ENCODE data around the gene LAG3.
"Not testable (repeated sequence)": the region's sequence is repeated elsewhere in the genome, so short reads cannot be mapped to it uniquely, and the experiment has no call there.

The LAG3 gene

DNA sequence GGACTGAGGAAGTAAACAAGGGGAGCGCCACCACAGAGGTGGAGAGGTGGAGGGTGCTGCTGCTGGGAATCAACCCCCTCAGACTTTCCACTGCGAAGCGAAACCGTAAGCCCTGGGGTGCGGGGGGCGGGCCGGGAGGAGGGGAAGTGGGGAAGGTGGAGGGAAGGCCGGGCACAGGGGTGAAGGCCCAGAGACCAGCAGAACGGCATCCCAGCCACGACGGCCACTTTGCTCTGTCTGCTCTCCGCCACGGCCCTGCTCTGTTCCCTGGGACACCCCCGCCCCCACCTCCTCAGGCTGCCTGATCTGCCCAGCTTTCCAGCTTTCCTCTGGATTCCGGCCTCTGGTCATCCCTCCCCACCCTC, at the start of gene LAG3:
Gene LAG3 (plus strand): TSS at position 190 of the 365 bp plus-strand sequence. CDS start 333 bp downstream, outside the sequence.
- DNase-seq: no peak

GRCh38 chr12:6722863-6723262, 49.5 kb upstream of the LAG3 start:
- no peak for DNase-seq

GRCh38 chr12:6723607-6724408, 48.5 kb upstream of the LAG3 start, which contains the start of gene COPS7A:
COPS7A (plus strand) TSS chr12:6724046; CDS start chr12:6724657, 611 bp downstream.
- peak; percentile 89 for DNase-seq

DNA sequence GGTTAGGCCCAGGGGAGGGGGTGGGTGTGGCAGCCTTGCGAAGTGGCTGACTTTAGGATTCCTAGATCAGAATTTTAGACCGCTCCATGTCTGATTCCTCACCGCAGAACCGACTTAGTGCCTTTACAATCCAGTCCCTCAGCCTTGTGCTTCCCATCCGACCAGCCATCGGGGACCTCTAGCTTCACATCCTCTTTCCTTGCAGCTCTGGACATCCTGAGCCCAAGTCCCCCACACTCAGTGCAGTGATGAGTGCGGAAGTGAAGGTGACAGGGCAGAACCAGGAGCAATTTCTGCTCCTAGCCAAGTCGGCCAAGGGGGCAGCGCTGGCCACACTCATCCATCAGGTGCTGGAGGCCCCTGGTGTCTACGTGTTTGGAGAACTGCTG, 47.9 kb upstream of the LAG3 start:
- no peak for DNase-seq

GRCh38 chr12:6725350-6725749, 47.0 kb upstream of the LAG3 start:
- DNase-seq: no peak

DNA sequence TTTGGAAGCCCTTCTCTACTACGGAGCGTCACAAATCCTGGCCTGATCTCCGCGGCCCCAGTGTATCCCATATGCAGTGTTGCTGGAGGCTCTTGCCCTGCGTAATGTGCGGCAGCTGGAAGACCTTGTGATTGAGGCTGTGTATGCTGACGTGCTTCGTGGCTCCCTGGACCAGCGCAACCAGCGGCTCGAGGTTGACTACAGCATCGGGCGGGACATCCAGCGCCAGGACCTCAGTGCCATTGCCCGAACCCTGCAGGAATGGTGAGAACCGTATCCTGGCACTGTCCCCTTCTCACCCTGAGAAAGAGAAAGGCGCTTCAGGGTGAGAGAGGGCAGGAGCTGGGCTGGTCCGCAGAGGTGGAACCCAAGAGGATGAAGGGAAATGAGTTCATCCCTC, 43.1 kb upstream of the LAG3 start:
- DNase-seq: no peak

DNA sequence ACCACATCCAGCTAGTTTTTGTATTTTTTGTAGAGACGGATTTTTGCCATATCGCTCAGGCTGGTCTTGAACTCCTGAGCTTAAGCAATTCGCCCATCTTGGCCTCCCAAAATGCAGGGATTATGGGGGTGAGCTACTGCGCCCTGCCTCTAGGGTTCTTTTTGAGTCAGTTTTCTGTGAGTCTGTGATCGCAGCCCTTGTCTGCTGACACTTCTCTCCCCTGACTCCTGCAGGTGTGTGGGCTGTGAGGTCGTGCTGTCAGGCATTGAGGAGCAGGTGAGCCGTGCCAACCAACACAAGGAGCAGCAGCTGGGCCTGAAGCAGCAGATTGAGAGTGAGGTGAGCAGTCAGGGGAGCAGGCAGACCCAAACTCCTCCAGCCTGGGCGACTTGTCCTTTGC, 42.2 kb upstream of the LAG3 start:
- DNase-seq: no peak

GRCh38 chr12:6734506-6735387, 37.6 kb upstream of the LAG3 start:
- no peak for DNase-seq

- DNase-seq: peak; percentile 15
Measured at GRCh38 chr12:6735448-6736191, 36.7 kb upstream of the LAG3 start.

DNA sequence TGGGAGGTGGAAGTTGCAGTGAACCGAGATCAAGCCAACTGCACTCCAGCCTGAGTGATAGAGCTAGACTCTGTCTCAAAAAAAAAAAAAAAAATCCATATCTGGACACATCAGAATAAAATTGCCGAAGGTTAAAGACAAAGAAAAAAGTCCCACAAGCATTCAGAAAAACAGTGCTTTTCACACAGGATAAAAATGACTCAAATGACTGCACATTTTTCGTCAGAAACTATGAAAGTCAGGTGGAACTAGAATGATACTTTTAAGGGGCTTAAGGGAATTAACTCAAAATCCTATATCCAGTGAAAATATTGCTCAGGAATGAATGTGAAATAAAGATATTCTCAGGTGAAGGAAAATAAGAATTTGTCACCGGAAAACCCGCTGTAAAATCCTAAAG, 35.6 kb upstream of the LAG3 start:
- DNase-seq: no peak

DNA sequence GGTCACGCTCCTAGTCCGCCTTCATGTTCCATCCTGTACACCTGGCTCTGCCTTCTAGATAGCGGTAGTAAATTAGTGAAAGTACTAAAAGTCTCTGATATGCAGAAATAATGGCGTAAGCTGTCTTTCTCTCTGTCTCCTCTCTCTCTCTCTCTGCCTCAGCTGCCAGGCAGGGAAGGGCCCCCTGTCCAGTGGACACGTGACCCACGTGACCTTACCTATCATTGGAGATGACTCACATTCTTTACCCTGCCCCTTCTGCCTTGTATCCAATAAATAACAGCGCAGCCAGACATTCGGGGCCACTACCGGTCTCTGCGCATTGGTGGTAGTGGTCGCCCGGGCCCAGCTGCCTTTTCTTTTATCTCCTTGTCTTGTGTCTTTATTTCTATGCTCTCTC, 30.2 kb upstream of the LAG3 start:
- not testable (repeated sequence) for DNase-seq

DNA sequence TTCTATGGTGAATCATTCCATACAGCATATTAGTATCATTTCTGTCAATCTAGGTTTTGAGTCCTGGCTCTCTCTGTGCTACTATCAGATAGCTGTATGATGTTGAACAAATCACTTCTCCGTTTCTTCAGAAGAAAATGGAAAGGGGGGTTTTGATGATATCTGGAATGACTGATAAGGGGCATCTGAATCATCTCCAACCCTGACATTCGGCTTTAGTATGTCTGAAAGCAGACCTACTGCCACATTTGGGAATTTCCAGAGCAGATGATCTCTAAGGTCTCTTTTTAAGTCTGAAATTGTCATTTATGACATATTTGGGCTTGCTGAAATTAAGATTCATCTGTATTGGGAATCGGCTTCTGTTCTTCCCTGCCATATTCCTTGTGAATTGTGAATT, 29.5 kb upstream of the LAG3 start:
- no peak for DNase-seq

GRCh38 chr12:6743300-6743699, 29.0 kb upstream of the LAG3 start:
- not testable (repeated sequence) for DNase-seq

DNA sequence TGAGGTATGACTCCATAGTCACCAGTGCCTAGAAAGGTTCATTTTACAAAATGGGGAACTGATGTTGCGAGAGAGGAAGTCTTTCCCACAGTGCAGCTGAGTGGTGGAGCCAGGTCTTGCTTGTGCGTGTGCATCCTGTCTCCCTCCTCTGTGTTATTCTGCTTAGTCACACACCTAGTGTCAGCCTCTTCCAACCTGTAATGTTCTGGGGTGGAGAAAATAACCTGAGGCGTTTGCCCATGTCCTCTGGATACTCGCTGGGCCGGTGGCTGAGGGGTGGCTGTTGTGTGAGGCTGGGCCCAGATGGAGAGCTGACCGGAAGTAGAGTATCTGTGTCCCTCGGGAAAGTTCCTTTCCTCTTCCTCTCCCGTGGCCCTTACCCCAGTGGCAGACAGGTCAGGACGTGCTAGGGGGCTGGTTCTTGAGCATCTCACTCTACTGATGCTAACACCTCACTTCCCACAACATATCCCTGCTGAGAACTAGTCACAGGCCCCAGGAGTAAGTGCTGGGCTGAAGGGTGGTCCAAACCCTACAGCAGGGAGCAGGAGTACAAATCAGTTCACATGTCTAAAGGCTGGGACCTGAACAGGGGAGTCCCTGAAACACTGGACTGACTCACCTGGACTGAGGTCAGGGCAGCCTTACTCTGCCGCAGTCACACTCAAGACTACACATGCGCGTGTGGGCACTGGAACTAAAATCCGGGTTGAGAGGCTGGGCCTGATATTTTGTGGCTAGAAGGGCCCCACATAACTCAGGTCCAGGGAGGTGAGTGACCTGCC, 26.4 kb upstream of the LAG3 start:
- no peak for DNase-seq

DNA sequence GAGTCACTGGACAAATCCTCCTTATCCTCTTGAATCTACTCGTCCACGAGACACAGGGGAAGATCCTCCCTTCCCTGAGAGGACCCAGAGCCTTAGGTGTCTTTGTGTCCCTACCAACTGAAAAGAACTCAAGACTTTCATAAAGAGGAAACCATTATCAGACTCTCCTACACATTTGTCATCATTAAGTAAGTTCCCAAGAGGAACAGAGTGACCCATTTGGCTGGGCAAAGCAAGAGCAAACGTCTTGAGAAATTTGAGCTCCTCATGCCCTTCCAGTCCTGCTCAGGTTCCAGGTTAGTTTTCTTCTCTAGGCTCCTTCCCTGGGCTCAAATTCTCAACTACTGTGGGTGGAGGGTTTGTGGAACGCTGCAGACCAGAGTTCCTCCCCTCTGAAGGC, 25.1 kb upstream of the LAG3 start:
- DNase-seq: no peak

- no peak for DNase-seq
Measured at GRCh38 chr12:6748761-6749160, 23.6 kb upstream of the LAG3 start.

- no peak for DNase-seq
Measured at GRCh38 chr12:6750506-6750905, 21.8 kb upstream of the LAG3 start.

DNA sequence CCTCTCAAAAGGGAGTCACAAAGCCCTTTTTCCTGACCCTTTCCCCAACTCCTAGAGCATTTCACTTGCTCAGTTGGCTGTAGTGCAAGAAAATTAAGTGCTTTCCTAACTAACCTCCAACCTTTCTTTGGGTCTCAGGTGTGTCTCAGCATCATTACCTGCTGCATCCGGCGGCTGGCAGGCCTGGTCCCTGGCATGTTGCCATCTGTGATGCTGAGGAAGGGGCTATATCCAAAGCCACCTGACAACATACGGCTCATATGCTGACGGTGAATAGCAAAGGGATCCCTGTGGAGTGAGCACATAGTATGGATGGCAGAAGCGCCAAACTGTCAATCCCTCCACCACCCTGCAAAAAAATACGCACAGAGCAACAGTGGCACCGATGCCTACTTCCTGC, 20.6 kb upstream of the LAG3 start:
- no peak for DNase-seq

- no peak for DNase-seq
Measured at GRCh38 chr12:6752167-6752920, 20.0 kb upstream of the LAG3 start.

DNA sequence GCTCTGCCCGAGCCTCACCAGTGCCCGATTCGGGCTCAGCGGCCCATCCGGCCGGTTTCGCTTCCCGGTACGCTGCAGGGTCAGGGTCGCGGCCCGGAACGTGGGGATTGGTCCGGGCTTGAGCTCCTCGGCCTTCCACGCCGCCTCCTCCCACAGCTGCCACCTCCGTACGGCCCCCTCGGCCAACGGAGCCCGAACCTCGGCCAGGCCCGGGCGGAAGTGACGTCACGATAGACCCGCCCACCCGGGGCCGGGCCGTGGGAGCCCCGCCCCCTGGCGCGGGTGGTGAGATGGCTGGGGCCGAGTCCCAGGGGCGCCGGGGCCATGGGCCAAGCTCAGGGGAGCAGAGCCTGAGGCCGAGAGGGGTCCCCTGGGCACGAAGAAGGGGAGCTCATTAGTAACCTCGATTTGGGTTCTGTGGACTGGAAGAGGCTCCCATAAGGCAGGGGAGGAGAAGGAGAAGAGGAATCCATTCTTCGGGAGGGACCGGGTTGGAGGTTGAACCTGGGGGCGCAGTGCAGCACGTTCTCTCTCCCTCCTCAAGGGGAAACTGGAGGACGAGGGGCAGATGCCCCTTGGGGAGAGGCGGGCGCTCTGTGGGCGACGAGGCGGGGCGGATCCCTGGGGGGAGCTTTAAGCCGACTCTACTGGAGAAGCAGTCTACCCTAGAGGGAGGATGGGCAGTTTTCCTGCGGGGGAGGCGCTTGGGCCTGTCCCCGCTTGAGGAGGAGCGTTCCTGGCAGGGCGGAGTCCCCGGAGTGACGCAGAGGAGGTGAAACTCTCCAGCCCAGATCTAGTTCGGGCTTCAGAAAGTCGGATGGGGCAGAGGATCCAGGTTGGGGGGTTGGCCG, 19.2 kb upstream of the LAG3 start, which contains the start of gene MLF2:
Gene MLF2 (minus strand): TSS at position 221 of the 851 bp plus-strand sequence. CDS start 807 bp downstream, outside the sequence.
- DNase-seq: peak; percentile 84
